Naive thymus-derived CD4-positive, alpha-beta T cell (primary cell): ENCODE results near the gene ZBTB45. TPM values are rescaled to one million over a fixed set of nuclear protein-coding genes. Genes with fewer than 3 reads are reported as not detected.

Source experiments
- microRNA-seq: library from miRNA; unstranded; fragments of <30 nt; microRNA quantifications from one replicate; pipeline ENCODE4 v1.2.0, GENCODE V29; 2022; ENCODE audit warnings: borderline microRNAs expressed
- polyA plus RNA-seq, 2 donors: library from polyadenylated mRNA; unstranded; fragments of 300-500 nt; fragmentation: Illumina TruSeq; gene quantifications; one replicate each; pipeline ENCODE4 v1.2.3, GENCODE V29; 2021
- total RNA-seq, 6 experiments: library from RNA in 5 of 6; stranded (reverse) in 5 of 6; gene quantifications; 1 replicate in 5 of 6; 2 replicates in 1 of 6; pipeline ENCODE4 v1.2.3 and lab custom pipeline; 2021 to 2026

Gene ZBTB45
- total and polyA plus RNA-seq, 7 experiments from 2014 or later: 5.1 to 19.2 (median 9.9) TPM

Small RNA genes within 50 kb of the gene (microRNA-seq; reads per million reads assigned to microRNA genes)
- not detected for gene MIR6807

Other genes with a start within 250 kb of the ZBTB45 start
- 10 to 100 TPM in 2 of 5 experiments, 1 to 10 TPM in 3; 5.2 to 10.5 (median 10.0) TPM for gene ZNF8, start 240.9 kb downstream of the ZBTB45 start, total RNA-seq
- 1 to 10 TPM in 1 of 2 donors, under 1 TPM in 1; 0.97 to 1.4 TPM for gene ZNF8, start 240.9 kb downstream of the ZBTB45 start, polyA plus RNA-seq
- gene ERVK3-1, start 214.4 kb downstream of the ZBTB45 start, total RNA-seq: 100 to 1,000 TPM in 2 of 5 experiments, 10 to 100 TPM in 3; 59.7 to 122 (median 65.4) TPM
- 10 to 100 TPM; 68.2 to 88.7 TPM for gene ERVK3-1, start 214.4 kb downstream of the ZBTB45 start, polyA plus RNA-seq
- gene ZSCAN22, start 192.8 kb downstream of the ZBTB45 start, total RNA-seq: 1 to 10 TPM; 1.1 to 6.0 (median 4.5) TPM
- gene ZSCAN22, start 192.8 kb downstream of the ZBTB45 start, polyA plus RNA-seq: 1 to 10 TPM; 1.3 to 3.6 TPM
- 10 to 100 TPM in 3 of 5 experiments, 1 to 10 TPM in 2; 7.0 to 21.5 (median 12.4) TPM for gene A1BG, start 166.3 kb downstream of the ZBTB45 start, total RNA-seq
- 10 to 100 TPM; 38.0 to 60.1 TPM for gene A1BG, start 166.3 kb downstream of the ZBTB45 start, polyA plus RNA-seq
- gene ZNF497, start 157.1 kb downstream of the ZBTB45 start, total RNA-seq: 1 to 10 TPM; 1.0 to 2.7 (median 1.8) TPM
- 1 to 10 TPM; 1.9 to 2.9 TPM for gene ZNF497, start 157.1 kb downstream of the ZBTB45 start, polyA plus RNA-seq
- 1 to 10 TPM; 1.4 to 4.3 (median 2.4) TPM for gene ZNF837, start 138.8 kb downstream of the ZBTB45 start, total RNA-seq
- 10 to 100 TPM in 1 of 2 donors, 1 to 10 TPM in 1; 6.9 to 15.6 TPM for gene ZNF837, start 138.8 kb downstream of the ZBTB45 start, polyA plus RNA-seq
- 1,000 to 10,000 TPM in 4 of 5 experiments, 100 to 1,000 TPM in 1; 911 to 1,684 (median 1,502) TPM for gene RPS5, start 132.5 kb downstream of the ZBTB45 start, total RNA-seq
- gene RPS5, start 132.5 kb downstream of the ZBTB45 start, polyA plus RNA-seq: 1,000 to 10,000 TPM; 1,774 to 1,925 TPM
- gene RNF225, start 124.2 kb downstream of the ZBTB45 start, total RNA-seq: under 1 TPM in 4 of 5 experiments, not detected in 1; 0.32 to 0.53 (median 0.50) TPM
- gene RNF225, start 124.2 kb downstream of the ZBTB45 start, polyA plus RNA-seq: not detected
- gene ZNF584, start 111.2 kb downstream of the ZBTB45 start, total RNA-seq: 10 to 100 TPM in 1 of 5 experiments, 1 to 10 TPM in 4; 4.2 to 12.1 (median 8.8) TPM
- 1 to 10 TPM; 6.5 to 7.0 TPM for gene ZNF584, start 111.2 kb downstream of the ZBTB45 start, polyA plus RNA-seq
- gene ZNF132, start 79.7 kb downstream of the ZBTB45 start, total RNA-seq: 10 to 100 TPM in 2 of 5 experiments, 1 to 10 TPM in 3; 1.2 to 12.9 (median 4.9) TPM
- gene ZNF132, start 79.7 kb downstream of the ZBTB45 start, polyA plus RNA-seq: 1 to 10 TPM; 2.4 to 3.6 TPM
- gene ZNF324B, start 68.2 kb downstream of the ZBTB45 start, total RNA-seq: 10 to 100 TPM in 3 of 5 experiments, 1 to 10 TPM in 2; 9.1 to 13.9 (median 11.8) TPM
- gene ZNF324B, start 68.2 kb downstream of the ZBTB45 start, polyA plus RNA-seq: 1 to 10 TPM; 1.7 to 3.5 TPM
- gene ZNF324, start 52.7 kb downstream of the ZBTB45 start, total RNA-seq: 10 to 100 TPM; 14.2 to 28.0 (median 23.4) TPM
- 10 to 100 TPM in 1 of 2 donors, 1 to 10 TPM in 1; 9.3 to 20.8 TPM for gene ZNF324, start 52.7 kb downstream of the ZBTB45 start, polyA plus RNA-seq
- gene ZNF446, start 43.5 kb downstream of the ZBTB45 start, total RNA-seq: 10 to 100 TPM in 4 of 5 experiments, 1 to 10 TPM in 1; 9.5 to 20.0 (median 15.1) TPM
- 1 to 10 TPM; 3.2 to 6.0 TPM for gene ZNF446, start 43.5 kb downstream of the ZBTB45 start, polyA plus RNA-seq
- 10 to 100 TPM in 3 of 5 experiments, 1 to 10 TPM in 2; 5.9 to 14.1 (median 12.6) TPM for gene SLC27A5, start 7.8 kb downstream of the ZBTB45 start, total RNA-seq
- 10 to 100 TPM; 18.4 to 26.9 TPM for gene SLC27A5, start 7.8 kb downstream of the ZBTB45 start, polyA plus RNA-seq
- gene TRIM28, start 24.3 kb upstream of the ZBTB45 start, total RNA-seq: 100 to 1,000 TPM; 396 to 564 (median 435) TPM
- 10 to 100 TPM; 55.3 to 88.8 TPM for gene TRIM28, start 24.3 kb upstream of the ZBTB45 start, polyA plus RNA-seq
- gene CHMP2A, start 35.3 kb upstream of the ZBTB45 start, total RNA-seq: 100 to 1,000 TPM in 1 of 5 experiments, 10 to 100 TPM in 4; 64.3 to 131 (median 71.2) TPM
- 100 to 1,000 TPM; 167 to 193 TPM for gene CHMP2A, start 35.3 kb upstream of the ZBTB45 start, polyA plus RNA-seq
- gene UBE2M, start 38.8 kb upstream of the ZBTB45 start, total RNA-seq: 10 to 100 TPM; 37.1 to 92.1 (median 55.8) TPM
- gene UBE2M, start 38.8 kb upstream of the ZBTB45 start, polyA plus RNA-seq: 1 to 10 TPM; 7.5 to 7.8 TPM
- gene MZF1, start 53.5 kb upstream of the ZBTB45 start, total RNA-seq: 10 to 100 TPM; 35.0 to 51.8 (median 44.9) TPM
- gene MZF1, start 53.5 kb upstream of the ZBTB45 start, polyA plus RNA-seq: 10 to 100 TPM in 1 of 2 donors, 1 to 10 TPM in 1; 9.9 to 18.6 TPM